GM19455 (cell line): ENCODE data around the gene ICAM2.

ENCODE experiments used
- ATAC-seq: cut with Tn5 transposase; IDR thresholded peaks from one replicate; pipeline ENCODE4 v1.9.1; 2021; ENCODE audit not compliant: unreplicated experiment

Gene ICAM2

GRCh38 chr17:64020056-64020766 is at the start of gene ICAM2:
Gene ICAM2, minus strand, starts transcription at chr17:64020633. Its CDS starts 13,942 bp downstream, at chr17:64006691.
- ATAC-seq, result peak; percentile 67

GRCh38 chr17:64070213-64070612 is 49.8 kb upstream of the ICAM2 start:
- no peak for ATAC-seq

- no peak for ATAC-seq
Measured at GRCh38 chr17:64069143-64069542, 48.7 kb upstream of the ICAM2 start.

GRCh38 chr17:64067657-64068056 is 47.2 kb upstream of the ICAM2 start:
- ATAC-seq, result no peak

GRCh38 chr17:64066716-64067115 is 46.3 kb upstream of the ICAM2 start:
- ATAC-seq, result no peak

- no peak for ATAC-seq
Measured at GRCh38 chr17:64065161-64065560, 44.7 kb upstream of the ICAM2 start.

- ATAC-seq, result no peak
Measured at GRCh38 chr17:64064331-64064730, 43.9 kb upstream of the ICAM2 start.

GRCh38 chr17:64063766-64064224 is 43.4 kb upstream of the ICAM2 start:
- ATAC-seq, result no peak

- ATAC-seq, result no peak
Measured at GRCh38 chr17:64063088-64063487, 42.7 kb upstream of the ICAM2 start.

GRCh38 chr17:64061178-64061898 is 40.9 kb upstream of the ICAM2 start:
- no peak for ATAC-seq

- ATAC-seq, result no peak
Measured at GRCh38 chr17:64060331-64060730, 39.9 kb upstream of the ICAM2 start.

- ATAC-seq, result no peak
Measured at GRCh38 chr17:64059756-64060155, 39.3 kb upstream of the ICAM2 start.

- ATAC-seq, result no peak
Measured at GRCh38 chr17:64058621-64059020, 38.2 kb upstream of the ICAM2 start.

GRCh38 chr17:64057701-64058263 is 37.3 kb upstream of the ICAM2 start:
- no peak for ATAC-seq

- ATAC-seq, result peak; percentile 79
Measured at GRCh38 chr17:64056269-64057005, 36.0 kb upstream of the ICAM2 start.

- ATAC-seq, result no peak
Measured at GRCh38 chr17:64055183-64056142, 35.0 kb upstream of the ICAM2 start.

- ATAC-seq, result no peak
Measured at GRCh38 chr17:64054304-64054703, 33.9 kb upstream of the ICAM2 start.

GRCh38 chr17:64053101-64053500 is 32.7 kb upstream of the ICAM2 start:
- no peak for ATAC-seq

GRCh38 chr17:64051153-64051552 is 30.7 kb upstream of the ICAM2 start:
- no peak for ATAC-seq

- no peak for ATAC-seq
Measured at GRCh38 chr17:64048805-64049204, 28.4 kb upstream of the ICAM2 start.
